Skeletal muscle cell (primary cell): ENCODE results near the gene PTEN.
"Not testable (repeated sequence)": the region's sequence is repeated elsewhere in the genome, so short reads cannot be mapped to it uniquely, and the experiment has no call there.

ENCODE experiments used
- DNase-seq: peaks from one replicate; pipeline ENCODE4 v3.0.0-alpha.2; 2010; ENCODE audit warnings: low read depth
- H3K4me3 ChIP-seq: 2 replicates; pipeline ENCODE4 v1.5.1; 2011; ENCODE audit warnings: low read depth, mild to moderate bottlenecking, control low read depth, low read length, moderate library complexity

PTEN gene

GRCh38 chr10:87903396-87903795 is 40.0 kb downstream of the PTEN start:
- H3K4me3 ChIP-seq, DNase-seq: not testable (repeated sequence)

DNA sequence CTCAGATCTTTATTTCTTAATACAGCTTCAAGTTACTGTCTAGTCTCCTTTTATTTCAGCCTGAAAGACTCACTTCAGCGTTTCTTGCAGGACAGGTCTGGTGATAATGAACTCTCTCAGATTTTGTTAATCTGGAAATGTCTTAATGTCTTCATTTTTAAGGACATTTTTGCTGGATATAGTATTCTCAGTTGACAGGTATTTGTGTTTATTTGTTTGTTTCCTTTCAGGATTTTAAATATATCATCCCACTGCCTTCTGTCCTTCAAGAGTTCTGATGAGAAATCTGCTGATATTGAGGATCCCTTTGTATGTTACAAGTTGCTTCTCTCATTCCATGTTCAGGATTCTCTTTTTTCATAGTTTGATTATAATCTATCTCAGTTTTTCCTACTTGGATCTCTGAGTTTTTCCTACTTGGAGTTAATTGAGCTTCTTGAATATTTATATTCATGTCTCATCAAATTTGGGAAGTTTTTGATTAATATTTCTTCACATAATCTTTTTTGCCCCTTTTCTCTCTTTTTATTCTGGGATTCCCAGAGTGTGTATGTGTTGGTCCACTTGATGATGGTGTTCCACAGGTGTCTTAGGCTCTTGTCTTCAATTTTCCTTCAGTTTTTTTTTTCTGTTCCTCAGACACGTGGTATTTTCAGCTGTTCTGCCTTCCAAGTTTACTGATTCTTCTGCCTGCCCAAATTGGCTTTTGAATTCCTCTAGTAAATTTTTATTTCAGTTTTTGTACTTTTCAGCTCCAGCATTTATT is 49.9 kb downstream of the PTEN start:
- DNase-seq = no peak
- H3K4me3 ChIP-seq = no peak overlapping the region

DNA sequence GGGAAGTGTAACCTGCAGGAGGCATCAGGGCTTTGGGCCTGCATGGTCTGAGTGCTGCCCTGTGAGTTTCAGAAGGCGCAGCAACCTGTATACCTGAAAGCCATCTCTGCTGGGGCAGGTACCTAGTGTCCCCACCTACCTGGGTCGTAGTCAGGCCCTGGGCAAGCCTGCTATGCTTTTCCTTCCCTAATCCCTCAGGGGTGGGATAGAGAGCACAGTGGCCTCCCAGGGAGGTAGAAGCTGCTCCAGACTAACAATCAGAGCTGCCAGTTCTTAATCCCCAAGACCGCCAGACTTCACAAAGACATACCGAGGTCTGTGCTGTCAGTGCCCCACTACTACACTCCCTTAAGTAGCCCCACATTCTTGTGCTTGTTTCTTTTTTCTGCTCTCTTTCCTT is 52.0 kb downstream of the PTEN start:
- no peak overlapping the region for H3K4me3 ChIP-seq
- no peak for DNase-seq

DNA sequence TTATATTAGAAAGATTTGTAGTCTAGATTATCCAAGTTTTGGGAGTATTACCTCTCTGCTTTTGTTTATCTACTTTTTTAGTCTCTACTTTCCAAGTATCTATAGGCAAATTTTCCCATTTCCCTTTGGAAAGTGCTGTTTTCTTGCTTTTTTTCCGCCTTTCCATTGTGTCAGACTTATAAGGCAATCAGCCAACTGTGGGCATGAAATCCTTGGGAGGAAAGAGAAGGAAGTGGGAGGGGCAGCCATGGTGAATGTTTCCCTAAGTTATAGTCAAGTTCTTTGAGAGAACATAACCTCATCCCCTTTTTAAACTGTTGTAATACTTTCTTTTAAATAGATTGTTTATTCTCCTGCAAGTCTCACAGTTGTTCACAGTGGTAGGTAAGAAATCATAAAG is 52.6 kb downstream of the PTEN start:
- peak; percentile 17 for DNase-seq
- no peak overlapping the region for H3K4me3 ChIP-seq

GRCh38 chr10:87916515-87916914 is 53.1 kb downstream of the PTEN start:
- no peak overlapping the region for H3K4me3 ChIP-seq
- no peak for DNase-seq

GRCh38 chr10:87918254-87918859 is 54.9 kb downstream of the PTEN start:
- H3K4me3 ChIP-seq = no peak overlapping the region
- no peak for DNase-seq

GRCh38 chr10:87920538-87920937 is 57.1 kb downstream of the PTEN start:
- H3K4me3 ChIP-seq = no peak overlapping the region
- no peak for DNase-seq

GRCh38 chr10:87921931-87922688 is 58.7 kb downstream of the PTEN start:
- H3K4me3 ChIP-seq = no peak overlapping the region
- DNase-seq = no peak

GRCh38 chr10:87923233-87923632 is 59.8 kb downstream of the PTEN start:
- no peak overlapping the region for H3K4me3 ChIP-seq
- no peak for DNase-seq

DNA sequence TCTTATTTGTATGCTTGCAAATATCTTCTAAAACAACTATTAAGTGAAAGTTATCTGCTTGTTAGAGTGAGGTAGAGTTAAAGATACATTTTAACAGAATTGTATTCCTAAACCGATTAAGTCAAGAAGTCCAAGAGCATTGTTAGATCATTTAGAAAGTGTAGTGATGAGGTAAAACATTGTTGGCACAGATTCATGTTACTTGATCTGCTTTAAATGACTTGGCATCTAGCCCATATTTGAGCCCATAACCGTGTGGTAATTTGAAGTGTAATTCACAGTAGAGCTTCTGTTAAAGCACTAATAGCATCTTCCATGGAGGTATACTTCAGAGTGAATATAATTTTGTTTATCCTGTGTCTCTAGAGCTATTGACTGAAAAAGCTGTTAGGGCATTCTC is 62.1 kb downstream of the PTEN start:
- peak; percentile 13 for DNase-seq
- H3K4me3 ChIP-seq = no peak overlapping the region

GRCh38 chr10:87927091-87927490 is 63.7 kb downstream of the PTEN start:
- H3K4me3 ChIP-seq = no peak overlapping the region
- no peak for DNase-seq

DNA sequence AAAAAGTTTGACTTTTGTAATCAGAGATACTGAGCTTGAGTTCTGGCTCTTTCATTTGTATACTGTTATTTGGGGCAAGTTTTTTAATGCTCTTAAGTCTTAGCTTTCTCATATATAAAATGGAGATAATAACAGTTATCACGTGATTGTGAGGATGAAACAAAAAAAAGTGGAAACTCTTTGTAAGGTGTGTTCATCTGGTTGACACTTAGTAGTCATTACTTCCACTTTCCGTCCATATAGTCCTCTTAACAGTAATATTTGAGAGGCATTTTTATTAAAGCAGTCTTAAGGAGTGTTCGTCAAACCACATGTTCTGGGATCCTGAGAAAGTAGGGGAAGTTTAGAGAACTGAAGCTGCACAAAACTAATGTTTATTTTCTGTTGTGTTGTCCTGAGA is 65.6 kb downstream of the PTEN start:
- no peak for DNase-seq
- H3K4me3 ChIP-seq = no peak overlapping the region

GRCh38 chr10:87930141-87930540 is 66.7 kb downstream of the PTEN start:
- no peak for DNase-seq
- no peak overlapping the region for H3K4me3 ChIP-seq

GRCh38 chr10:87930934-87931835 is 67.8 kb downstream of the PTEN start:
- DNase-seq = no peak
- H3K4me3 ChIP-seq = no peak overlapping the region

DNA sequence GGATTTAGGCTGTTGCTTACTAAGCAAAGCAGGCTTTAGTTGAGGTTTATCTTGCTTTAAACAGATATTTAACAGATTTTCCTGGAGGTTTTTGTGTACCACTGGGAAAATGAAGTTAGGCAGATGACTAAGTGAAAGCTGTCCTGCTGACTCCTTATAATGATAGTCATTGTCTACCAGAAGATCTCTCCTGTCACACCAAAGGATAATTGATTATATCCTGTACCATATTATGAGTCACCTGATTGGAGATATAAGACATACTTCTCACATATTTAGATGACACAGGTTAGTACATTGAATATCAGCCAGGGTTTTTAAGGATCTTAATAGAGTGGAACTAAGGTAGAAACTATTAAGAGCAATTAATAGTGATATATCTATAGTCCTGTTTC is 68.4 kb downstream of the PTEN start:
- no peak for DNase-seq

DNA sequence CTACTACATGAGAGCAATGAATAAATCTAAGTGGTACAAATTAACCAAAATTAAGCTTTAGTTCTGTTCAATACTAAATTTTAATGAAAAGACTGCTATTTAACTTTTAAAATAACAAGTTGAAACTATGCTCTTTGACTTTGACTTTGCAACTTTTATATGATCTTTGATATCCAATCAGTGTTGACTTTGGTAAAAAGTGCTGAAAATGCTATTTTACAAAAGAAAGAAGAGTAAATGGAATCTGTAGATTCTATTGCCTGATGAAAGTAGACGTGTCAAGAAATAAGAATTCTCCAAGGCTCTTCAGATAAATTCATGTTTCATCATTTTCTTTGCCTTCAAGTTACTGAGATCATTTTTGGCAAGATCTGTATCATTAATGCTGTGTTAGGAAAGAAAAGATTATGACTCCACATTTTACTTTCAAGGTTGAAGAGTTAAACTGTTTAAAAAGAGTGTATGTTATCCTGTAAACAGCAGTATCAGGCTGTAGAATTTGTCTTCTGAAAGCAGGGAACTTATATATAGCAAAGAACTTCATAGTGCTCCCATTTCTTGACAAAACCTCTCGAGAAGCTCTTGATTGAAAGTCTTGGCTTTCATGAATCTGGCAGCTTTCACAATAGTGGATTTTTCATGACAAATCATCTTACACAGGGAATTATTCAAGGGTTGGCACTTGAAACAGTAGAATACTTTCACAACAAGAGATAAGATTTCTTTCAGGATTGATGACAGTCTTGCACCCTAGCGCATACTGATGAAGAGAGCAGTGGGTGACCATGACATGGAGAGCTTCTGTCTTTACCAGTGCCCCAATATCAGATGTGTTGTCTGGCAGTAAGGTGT is 72.1 kb downstream of the PTEN start:
- no peak overlapping the region for H3K4me3 ChIP-seq
- no peak for DNase-seq

More for the DNA sequence above, 68.4 kb downstream of the PTEN start:
- no peak overlapping the region for H3K4me3 ChIP-seq

GRCh38 chr10:87940210-87940609 is 76.8 kb downstream of the PTEN start:
- no peak for DNase-seq
- H3K4me3 ChIP-seq = no peak overlapping the region

- no peak overlapping the region for H3K4me3 ChIP-seq
- no peak for DNase-seq
These were observed 79.6 kb downstream of the PTEN start for GRCh38 chr10:87942884-87943527.
